Fibroblast of lung (primary cell): ENCODE measurements around the gene TP73. TPM values are rescaled to one million over a fixed set of nuclear protein-coding genes. Genes with fewer than 3 reads are reported as not detected.

ENCODE experiments used
- DNase-seq, 2 donors: peaks; one replicate each; pipeline versions ENCODE4 v3.0.0 to v3.0.0-alpha.2; 2010; ENCODE audit warnings: low read depth in 2 of 2
- H2AFZ ChIP-seq: 2 replicates; pipeline ENCODE4 v1.5.1; 2012; ENCODE audit warnings: low read length, control low read depth, inconsistent platforms
- H3K27ac ChIP-seq: 2 replicates; pipeline ENCODE4 v1.5.1; 2011; ENCODE audit warnings: low read length, control low read depth; ENCODE audit not compliant: insufficient read depth
- H3K27me3 ChIP-seq: 2 replicates; pipeline ENCODE4 v1.5.1; 2011; ENCODE audit warnings: mild to moderate bottlenecking, low read length; ENCODE audit not compliant: control insufficient read depth, insufficient read depth
- H3K36me3 ChIP-seq: 2 replicates; pipeline ENCODE4 v1.5.1; 2011; ENCODE audit warnings: low read length; ENCODE audit not compliant: control insufficient read depth, insufficient read depth
- H3K4me1 ChIP-seq: 2 replicates; pipeline ENCODE4 v1.5.1; 2011; ENCODE audit warnings: low read length; ENCODE audit not compliant: control insufficient read depth, insufficient read depth; ENCODE audit errors: extremely low read depth
- H3K4me2 ChIP-seq: 2 replicates; pipeline ENCODE4 v1.5.1; 2011; ENCODE audit warnings: low read length, control low read depth; ENCODE audit not compliant: insufficient read depth; ENCODE audit errors: extremely low read depth
- H3K4me3 ChIP-seq, 4 experiments: fragments of 200-600 bp in 1 of 4; sonication (generic) in 1 of 4; replicated peaks in 1 of 4; 2 replicates each; pipeline ENCODE4 v1.5.1; 2011 to 2016; ENCODE audit warnings: low read length in 4 of 4, low read depth in 3 of 4, mild to moderate bottlenecking in 3 of 4, control low read depth in 2 of 4, inconsistent platforms in 1 of 4, mixed read lengths in 1 of 4; ENCODE audit not compliant: insufficient read depth in 1 of 4; ENCODE audit errors: control extremely low read depth in 1 of 4
- H3K79me2 ChIP-seq: 2 replicates; pipeline ENCODE4 v1.5.1; 2012; ENCODE audit warnings: mild to moderate bottlenecking, low read length, inconsistent platforms; ENCODE audit not compliant: control insufficient read depth, insufficient read depth
- H3K9ac ChIP-seq: 2 replicates; pipeline ENCODE4 v1.5.1; 2011; ENCODE audit warnings: mild to moderate bottlenecking, low read length, control low read depth; ENCODE audit not compliant: insufficient read depth
- H3K9me3 ChIP-seq: 2 replicates; pipeline ENCODE4 v1.5.1; 2012; ENCODE audit warnings: low read depth, low read length; ENCODE audit not compliant: control insufficient read depth, insufficient read depth
- H4K20me1 ChIP-seq: 2 replicates; pipeline ENCODE4 v1.5.1; 2011; ENCODE audit warnings: low read length; ENCODE audit not compliant: control insufficient read depth, insufficient read depth; ENCODE audit errors: extremely low read depth
- EZH2 ChIP-seq: IDR thresholded peaks from 2 replicates; pipeline ENCODE4 v1.5.1; 2012; ENCODE audit warnings: low read length, control low read depth, mild to moderate bottlenecking; ENCODE audit errors: missing control alignments
- polyA plus RNA-seq, 2 donors: library from polyadenylated mRNA; depleted of rRNA in 1 of 2; stranded (reverse) in 1 of 2; unstranded in 1 of 2; fragments of >200 nt; gene quantifications; 2 replicates each; pipeline ENCODE4 v1.2.1, GENCODE V29; 2011 to 2012; ENCODE audit warnings: missing spikeins in 1 of 2
- total RNA-seq: library from RNA; depleted of rRNA; stranded (reverse); fragments of >200 nt; gene quantifications from 2 replicates; pipeline ENCODE4 v1.2.1, GENCODE V29; 2014
- TF ChIP-seq, protein P1 (sequence below), 2 donors: IDR thresholded peaks in 1 of 2; conservative IDR thresholded peaks in 1 of 2; 1 replicate in 1 of 2; 2 replicates in 1 of 2; pipeline ENCODE4 v1.5.1; 2011 to 2012; ENCODE audit warnings: low read length in 2 of 2, control low read depth in 1 of 2, inconsistent platforms in 1 of 2, low read depth in 1 of 2, mild to moderate bottlenecking in 1 of 2

Gene TP73
- total and polyA plus RNA-seq, 2 donors (not counting 1 experiment from before 2014, with no cell fraction given), result not detected

DNA sequence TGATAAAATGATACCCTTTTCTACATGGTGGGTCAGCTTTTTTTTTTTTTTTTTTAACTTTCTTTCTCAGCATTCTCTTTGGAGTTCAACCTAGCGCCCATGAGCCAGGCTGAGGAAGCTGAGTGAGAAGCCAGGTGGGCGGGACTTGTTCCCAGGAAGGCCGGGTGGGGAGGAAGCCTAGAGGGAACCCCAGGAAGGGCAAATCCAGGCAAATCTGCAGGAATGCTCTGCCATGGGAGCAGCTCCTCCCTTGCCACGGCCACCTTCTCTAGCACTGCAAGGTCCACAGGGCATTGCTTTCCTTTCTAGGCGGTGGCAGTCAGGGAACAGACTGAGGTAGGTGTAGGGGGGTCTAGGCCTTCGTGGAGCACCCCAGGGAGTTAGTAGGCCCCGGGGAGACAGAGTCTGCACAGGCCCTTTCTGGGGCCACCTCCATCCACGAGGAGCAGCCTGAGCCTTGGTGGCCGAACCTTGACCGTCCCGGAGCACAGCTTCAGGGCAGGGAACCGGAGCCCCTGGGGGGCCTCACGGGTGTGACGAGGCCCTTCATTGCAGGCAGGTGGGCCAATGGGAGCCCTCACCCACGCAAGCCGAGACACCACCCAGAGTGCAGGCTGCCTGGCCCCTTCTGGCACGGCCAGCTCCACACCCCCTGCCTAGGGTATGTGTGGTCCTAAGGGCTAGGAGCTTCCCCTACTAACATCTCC lies 81.7 kb downstream of the TP73 start:
- H2AFZ ChIP-seq, result no peak overlapping the region
- no peaks in the 10 kb centered on the region for H4K20me1 ChIP-seq
- no peak overlapping the region for H3K9ac ChIP-seq
- no peak for TF ChIP-seq EZH2
- TF ChIP-seq, protein P1, sequence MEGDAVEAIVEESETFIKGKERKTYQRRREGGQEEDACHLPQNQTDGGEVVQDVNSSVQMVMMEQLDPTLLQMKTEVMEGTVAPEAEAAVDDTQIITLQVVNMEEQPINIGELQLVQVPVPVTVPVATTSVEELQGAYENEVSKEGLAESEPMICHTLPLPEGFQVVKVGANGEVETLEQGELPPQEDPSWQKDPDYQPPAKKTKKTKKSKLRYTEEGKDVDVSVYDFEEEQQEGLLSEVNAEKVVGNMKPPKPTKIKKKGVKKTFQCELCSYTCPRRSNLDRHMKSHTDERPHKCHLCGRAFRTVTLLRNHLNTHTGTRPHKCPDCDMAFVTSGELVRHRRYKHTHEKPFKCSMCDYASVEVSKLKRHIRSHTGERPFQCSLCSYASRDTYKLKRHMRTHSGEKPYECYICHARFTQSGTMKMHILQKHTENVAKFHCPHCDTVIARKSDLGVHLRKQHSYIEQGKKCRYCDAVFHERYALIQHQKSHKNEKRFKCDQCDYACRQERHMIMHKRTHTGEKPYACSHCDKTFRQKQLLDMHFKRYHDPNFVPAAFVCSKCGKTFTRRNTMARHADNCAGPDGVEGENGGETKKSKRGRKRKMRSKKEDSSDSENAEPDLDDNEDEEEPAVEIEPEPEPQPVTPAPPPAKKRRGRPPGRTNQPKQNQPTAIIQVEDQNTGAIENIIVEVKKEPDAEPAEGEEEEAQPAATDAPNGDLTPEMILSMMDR (conservative IDR thresholded peaks at IDR 0.05 in 1 of 2, IDR thresholded peaks at IDR 0.05 in 1 of 2; ENCODE audit: low read depth in 1 of 2, low read length in 2 of 2), result no peak
- H3K79me2 ChIP-seq, result no peaks in the 10 kb centered on the region
- H3K4me3 ChIP-seq, result no peak overlapping the region
- no peaks in the 10 kb centered on the region for H3K27me3 ChIP-seq
- no peaks in the 10 kb centered on the region for H3K4me1 ChIP-seq
- no peak for DNase-seq
- H3K27ac ChIP-seq, result no peak overlapping the region
- H3K36me3 ChIP-seq, result peaks cover 6% of the 10 kb centered on the region
- no peak overlapping the region for H3K4me2 ChIP-seq
- H3K9me3 ChIP-seq, result no peaks in the 10 kb centered on the region

DNA sequence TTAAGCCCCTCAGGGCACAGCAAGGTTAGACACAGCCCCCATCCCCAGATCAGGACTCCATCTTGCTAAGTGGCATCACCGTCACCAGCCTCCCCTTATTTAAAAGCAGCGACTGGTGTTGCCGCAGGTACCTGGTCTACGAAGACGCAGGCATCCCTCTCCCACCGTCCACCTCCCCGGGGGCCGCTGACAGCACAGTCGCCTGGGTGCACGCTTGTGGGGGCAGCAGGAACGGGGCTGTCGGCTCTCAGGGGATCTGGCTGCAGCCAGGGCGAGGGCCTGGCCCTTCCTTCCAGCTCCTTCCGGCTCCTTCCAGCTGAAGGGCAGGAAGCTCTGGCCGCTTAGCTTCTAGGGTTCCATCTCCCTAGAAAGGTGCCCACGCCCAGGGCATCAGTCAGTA lies 82.3 kb downstream of the TP73 start:
- Histone ChIP-seq H3K27ac (no peak overlapping the region), H3K4me1 (no peaks in the 10 kb centered on the region), H3K4me3 (no peak overlapping the region), H4K20me1 (no peaks in the 10 kb centered on the region), H3K79me2 (no peaks in the 10 kb centered on the region), H3K9me3 (no peaks in the 10 kb centered on the region), H3K9ac (no peak overlapping the region), H2AFZ (no peak overlapping the region), H3K4me2 (no peak overlapping the region), H3K36me3 (peaks cover 6% of the 10 kb centered on the region), H3K27me3 (no peaks in the 10 kb centered on the region)
- DNase-seq, result no peak
- TF ChIP-seq, protein P1 (conservative IDR thresholded peaks at IDR 0.05 in 1 of 2, IDR thresholded peaks at IDR 0.05 in 1 of 2; ENCODE audit: low read depth in 1 of 2, low read length in 2 of 2), result no peak
- TF ChIP-seq EZH2, result no peak

DNA sequence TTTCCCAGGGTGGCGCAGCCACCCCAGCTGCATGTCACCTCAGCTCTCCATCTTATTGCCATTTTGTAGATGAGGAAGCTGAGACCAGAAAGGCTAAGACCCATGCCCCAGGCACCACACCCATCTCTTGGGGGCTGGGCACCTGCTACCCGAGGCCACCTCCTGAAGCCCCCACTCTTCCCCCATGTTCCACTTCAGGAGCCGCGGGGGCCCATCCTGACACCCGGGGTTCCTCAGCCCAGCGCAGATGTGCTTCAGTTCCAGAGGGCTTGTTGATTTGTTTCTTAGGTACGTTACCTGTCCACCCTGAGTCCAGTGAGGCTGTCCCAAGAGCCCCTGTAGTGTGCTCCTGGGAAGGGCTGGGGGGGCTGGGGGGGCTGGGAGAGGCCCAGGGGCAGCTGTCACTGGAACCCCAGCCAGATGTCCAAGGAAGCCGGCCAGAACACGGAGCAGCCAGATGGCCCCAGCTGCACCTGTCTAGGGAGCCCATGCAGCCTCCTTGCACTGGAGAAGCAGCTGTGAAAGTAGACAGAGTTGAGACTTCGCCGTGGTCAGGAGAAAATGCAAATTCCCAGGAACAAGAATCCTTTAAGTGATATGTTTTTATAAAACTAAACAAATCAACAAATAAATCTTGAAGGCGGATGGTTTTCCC lies 82.8 kb downstream of the TP73 start:
- Histone ChIP-seq H3K27ac (no peak overlapping the region), H3K4me2 (no peak overlapping the region), H3K27me3 (no peaks in the 10 kb centered on the region), H3K79me2 (no peaks in the 10 kb centered on the region), H3K36me3 (peaks cover 10% of the 10 kb centered on the region), H3K4me1 (no peaks in the 10 kb centered on the region), H2AFZ (no peak overlapping the region), H4K20me1 (no peaks in the 10 kb centered on the region), H3K4me3 (no peak overlapping the region), H3K9me3 (no peaks in the 10 kb centered on the region), H3K9ac (no peak overlapping the region)
- TF ChIP-seq, protein P1 (conservative IDR thresholded peaks at IDR 0.05 in 1 of 2, IDR thresholded peaks at IDR 0.05 in 1 of 2; ENCODE audit: low read depth in 1 of 2, low read length in 2 of 2), result no peak
- TF ChIP-seq EZH2, result no peak
- DNase-seq, result no peak
